HepG2 (cell line): ENCODE measurements around the gene TNPO3. TPM values are rescaled to one million over a fixed set of nuclear protein-coding genes. Genes with fewer than 3 reads are reported as not detected.

ENCODE experiments used
- ATAC-seq: fragments of 200-7000 bp; cut with Tn5 transposase; 3 replicates; pipeline ENCODE4 v1.9.1; 2020; ENCODE audit warnings: mild to moderate bottlenecking, moderate library complexity
- BruUV-seq: library from RNA; stranded (reverse); fragments of 400-500 nt; replicated peaks from 2 replicates; lab custom pipeline; 2021; lab: Mats Ljungman, UMichigan
- CTCF ChIA-PET: fragments of 300-600 bp; formaldehyde crosslinking; extraction: SDS; loops from one replicate; lab custom pipeline; 2021; ENCODE audit warnings: low total read pairs, inconsistent platforms, low intra/inter-chr PET ratio; lab: Yijun Ruan, JAX
- POLR2A ChIA-PET: fragments of 350-600 bp; sonication (Branson Sonifier 250); formaldehyde crosslinking; loops from one replicate; lab custom pipeline; 2020; ENCODE audit warnings: antibody characterized with exemption, inconsistent platforms; lab: Yijun Ruan, JAX
- DNase-seq: peaks from one replicate; pipeline ENCODE4 v3.0.0-alpha.2; 2015; ENCODE audit warnings: low spot score
- FAIRE-seq: peaks from 3 replicates; lab custom pipeline; 2011; peaks lifted over from hg19 to GRCh38; lab: Jason Lieb, UNC
- H2AFZ ChIP-seq: one replicate; pipeline ENCODE4 v1.6.1; 2011; ENCODE audit warnings: low read length, inconsistent platforms
- H3K27ac ChIP-seq: fragments of 300-600 bp; 3 replicates; pipeline ENCODE4 v1.8.0; 2011; ENCODE audit warnings: mixed run types, mild to moderate bottlenecking, mixed read lengths, low read length, inconsistent platforms; ENCODE audit not compliant: insufficient read depth; ENCODE audit errors: extremely low read length
- H3K27me3 ChIP-seq, 2 experiments: fragments of 200-600 bp in 1 of 2; 2 replicates in 1 of 2; 3 replicates in 1 of 2; pipeline versions ENCODE4 v1.6.0 to v1.8.0; 2011; ENCODE audit warnings: low read length in 2 of 2, mild to moderate bottlenecking in 2 of 2, moderate library complexity in 2 of 2, inconsistent platforms in 1 of 2; ENCODE audit not compliant: insufficient read depth in 2 of 2, control insufficient read depth in 1 of 2
- H3K36me3 ChIP-seq, 2 experiments: fragments of 200-600 bp in 1 of 2; replicated peaks in 1 of 2; 2 replicates in 1 of 2; 3 replicates in 1 of 2; pipeline versions ENCODE4 v1.5.1 to v1.8.0; 2011; ENCODE audit warnings: low read length in 2 of 2, inconsistent platforms in 1 of 2; ENCODE audit not compliant: insufficient read depth in 2 of 2, control insufficient read depth in 1 of 2
- H3K4me1 ChIP-seq: 2 replicates; pipeline ENCODE4 v1.5.1; 2012; ENCODE audit warnings: low read length, inconsistent platforms; ENCODE audit not compliant: insufficient read depth
- H3K4me2 ChIP-seq: 2 replicates; pipeline ENCODE4 v1.6.0; 2011; ENCODE audit warnings: low read depth, low read length, inconsistent platforms
- H3K4me3 ChIP-seq, 3 experiments: fragments of 200-600 bp in 1 of 3; sonication (generic), shearing (Covaris generic) in 1 of 3; replicated peaks in 1 of 3; 2 replicates each; pipeline ENCODE4 v1.5.1; 2011 to 2016; ENCODE audit warnings: low read length in 3 of 3, inconsistent platforms in 2 of 3, low read depth in 2 of 3, mild to moderate bottlenecking in 2 of 3, control low read depth in 1 of 3, mixed read lengths in 1 of 3; ENCODE audit not compliant: insufficient read depth in 1 of 3
- H3K79me2 ChIP-seq: one replicate; pipeline ENCODE4 v1.6.1; 2011; ENCODE audit warnings: low read length, inconsistent platforms; ENCODE audit not compliant: insufficient read depth
- H3K9ac ChIP-seq: 2 replicates; pipeline ENCODE4 v1.6.0; 2011; ENCODE audit warnings: mild to moderate bottlenecking, low read depth, low read length, inconsistent platforms; ENCODE audit not compliant: insufficient read depth
- H3K9me3 ChIP-seq: 2 replicates; pipeline ENCODE4 v1.5.1; 2012; ENCODE audit warnings: mild to moderate bottlenecking, low read length
- H4K20me1 ChIP-seq: 2 replicates; pipeline ENCODE4 v1.6.0; 2011; ENCODE audit warnings: inconsistent platforms, mild to moderate bottlenecking, low read length, moderate library complexity; ENCODE audit not compliant: insufficient read depth
- CHD4 ChIP-seq: fragments of 200-600 bp; sonication (generic); IDR thresholded peaks from 2 replicates; pipeline ENCODE4 v1.7.0; 2017; ENCODE audit warnings: mild to moderate bottlenecking, low read length, borderline replicate concordance
- MAFK ChIP-seq, 2 experiments: IDR thresholded peaks in 1 of 2; conservative IDR thresholded peaks in 1 of 2; 2 replicates each; pipeline ENCODE4 v1.6.1; 2011; ENCODE audit warnings: improper control_type of control experiment in 2 of 2, low read length in 2 of 2
- MXI1 ChIP-seq: IDR thresholded peaks from 3 replicates; pipeline ENCODE4 v1.6.1; 2012; ENCODE audit warnings: low read depth, low read length, inconsistent platforms, borderline replicate concordance
- MYNN ChIP-seq: sonication (generic); formaldehyde crosslinking; IDR thresholded peaks from 2 replicates; pipeline ENCODE4 v1.4.0; 2020; ENCODE audit warnings: mild to moderate bottlenecking, low read depth, missing genetic modification reagents
- NFKBIZ ChIP-seq: IDR thresholded peaks from 2 replicates; pipeline ENCODE4 v1.6.1; 2018; ENCODE audit warnings: missing genetic modification reagents, missing compliant biosample characterization
- PTBP1 ChIP-seq: fragments of 200-400 bp; formaldehyde crosslinking; IDR thresholded peaks from 2 replicates; pipeline ENCODE4 v1.6.1; 2018; ENCODE audit warnings: low read length, low read depth; ENCODE audit not compliant: poor library complexity, severe bottlenecking
- ZNF652 ChIP-seq: IDR thresholded peaks from 2 replicates; pipeline ENCODE4 v1.6.1; 2016; ENCODE audit warnings: low read depth, borderline replicate concordance
- WGBS: methylation state at CpG from one replicate; pipeline ENCODE4 v1.1.6; 2017; ENCODE audit warnings: low lambda C conversion rate; 5-methylcytosine and 5-hydroxymethylcytosine counted together
- in situ Hi-C: cut with HindIII; loops from 2 replicates; pipeline ENCODE4 v1.10.0; 2017; ENCODE audit warnings: low pct_unique_long_range_greater_than_20kb; ENCODE audit not compliant: extremely low pct_ligation_motif_present
- intact Hi-C: fragments of 100-400 bp; cut with micrococcal nuclease; formaldehyde crosslinking; loops from one replicate; pipeline ENCODE4 v1.10.0; 2022; ENCODE audit not compliant: unreplicated experiment
- polyA plus RNA-seq, 8 experiments: library from polyadenylated mRNA; depleted of rRNA in 3 of 8; stranded (reverse) in 7 of 8; unstranded in 1 of 8; fragments of >200 nt; fragmentation: Illumina TruSeq in 4 of 8; extraction: Trizol in 4 of 8; gene quantifications; 2 replicates each; pipeline versions ENCODE4 v1.2.1 to v1.2.3, GENCODE V29; 2011 to 2016; ENCODE audit warnings: low read depth in 4 of 8, missing spikeins in 1 of 8, mixed read lengths in 1 of 8; ENCODE audit not compliant: insufficient read depth in 1 of 8
- total RNA-seq, 5 experiments: library from RNA; depleted of rRNA; stranded (reverse); fragments of >200 nt; fragmentation: Illumina TruSeq; extraction: Trizol; gene quantifications; 2 replicates each; pipeline ENCODE4 v1.2.3, GENCODE V29; 2016; ENCODE audit warnings: low read depth in 1 of 5
- TF ChIP-seq, protein P1 (sequence below): sonication (generic); formaldehyde crosslinking; IDR thresholded peaks from 2 replicates; pipeline ENCODE4 v1.4.0; 2020; ENCODE audit warnings: mild to moderate bottlenecking, missing genetic modification reagents

The TNPO3 gene
- total and polyA plus RNA-seq, 2 of the 13 experiments (the other 11 are each of a cell fraction or from before 2014, with no cell fraction given): 23.8 to 44.6 TPM

DNA sequence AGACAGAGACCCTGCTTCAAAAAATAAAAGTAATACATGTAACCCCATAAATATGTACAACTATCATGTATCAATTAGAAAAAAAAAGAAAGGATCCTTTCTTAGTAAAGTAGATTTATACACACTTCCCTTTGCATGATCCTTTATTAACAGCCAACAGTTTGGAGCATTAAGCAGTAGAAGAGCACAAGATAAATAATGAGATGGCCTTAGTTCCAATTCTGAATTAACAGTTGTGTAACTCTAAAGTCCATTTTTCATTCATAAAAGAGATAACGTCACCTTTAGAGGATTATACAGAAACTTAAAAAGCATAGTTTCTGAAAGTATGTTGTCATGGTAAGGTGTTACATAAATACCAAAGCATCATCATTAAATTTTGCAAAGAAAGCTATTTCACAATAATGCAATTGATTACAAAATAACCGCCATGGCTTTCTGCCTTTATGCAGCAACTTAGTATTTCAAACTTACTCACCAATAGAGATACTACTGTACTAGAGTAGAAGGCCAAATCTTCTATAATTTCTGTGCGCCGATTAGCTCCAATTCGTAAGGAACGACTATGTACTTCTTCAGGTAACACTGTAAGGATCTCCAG is 40.3 kb downstream of the TNPO3 start (continued):
- TF ChIP-seq, protein P1, sequence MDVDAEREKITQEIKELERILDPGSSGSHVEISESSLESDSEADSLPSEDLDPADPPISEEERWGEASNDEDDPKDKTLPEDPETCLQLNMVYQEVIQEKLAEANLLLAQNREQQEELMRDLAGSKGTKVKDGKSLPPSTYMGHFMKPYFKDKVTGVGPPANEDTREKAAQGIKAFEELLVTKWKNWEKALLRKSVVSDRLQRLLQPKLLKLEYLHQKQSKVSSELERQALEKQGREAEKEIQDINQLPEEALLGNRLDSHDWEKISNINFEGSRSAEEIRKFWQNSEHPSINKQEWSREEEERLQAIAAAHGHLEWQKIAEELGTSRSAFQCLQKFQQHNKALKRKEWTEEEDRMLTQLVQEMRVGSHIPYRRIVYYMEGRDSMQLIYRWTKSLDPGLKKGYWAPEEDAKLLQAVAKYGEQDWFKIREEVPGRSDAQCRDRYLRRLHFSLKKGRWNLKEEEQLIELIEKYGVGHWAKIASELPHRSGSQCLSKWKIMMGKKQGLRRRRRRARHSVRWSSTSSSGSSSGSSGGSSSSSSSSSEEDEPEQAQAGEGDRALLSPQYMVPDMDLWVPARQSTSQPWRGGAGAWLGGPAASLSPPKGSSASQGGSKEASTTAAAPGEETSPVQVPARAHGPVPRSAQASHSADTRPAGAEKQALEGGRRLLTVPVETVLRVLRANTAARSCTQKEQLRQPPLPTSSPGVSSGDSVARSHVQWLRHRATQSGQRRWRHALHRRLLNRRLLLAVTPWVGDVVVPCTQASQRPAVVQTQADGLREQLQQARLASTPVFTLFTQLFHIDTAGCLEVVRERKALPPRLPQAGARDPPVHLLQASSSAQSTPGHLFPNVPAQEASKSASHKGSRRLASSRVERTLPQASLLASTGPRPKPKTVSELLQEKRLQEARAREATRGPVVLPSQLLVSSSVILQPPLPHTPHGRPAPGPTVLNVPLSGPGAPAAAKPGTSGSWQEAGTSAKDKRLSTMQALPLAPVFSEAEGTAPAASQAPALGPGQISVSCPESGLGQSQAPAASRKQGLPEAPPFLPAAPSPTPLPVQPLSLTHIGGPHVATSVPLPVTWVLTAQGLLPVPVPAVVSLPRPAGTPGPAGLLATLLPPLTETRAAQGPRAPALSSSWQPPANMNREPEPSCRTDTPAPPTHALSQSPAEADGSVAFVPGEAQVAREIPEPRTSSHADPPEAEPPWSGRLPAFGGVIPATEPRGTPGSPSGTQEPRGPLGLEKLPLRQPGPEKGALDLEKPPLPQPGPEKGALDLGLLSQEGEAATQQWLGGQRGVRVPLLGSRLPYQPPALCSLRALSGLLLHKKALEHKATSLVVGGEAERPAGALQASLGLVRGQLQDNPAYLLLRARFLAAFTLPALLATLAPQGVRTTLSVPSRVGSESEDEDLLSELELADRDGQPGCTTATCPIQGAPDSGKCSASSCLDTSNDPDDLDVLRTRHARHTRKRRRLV: no peak
- TF ChIP-seq MYNN: no peak
- no peak for TF ChIP-seq MAFK (conservative IDR thresholded peaks at IDR 0.05 in 1 of 2, IDR thresholded peaks at IDR 0.05 in 1 of 2; ENCODE audit: low read length in 2 of 2)
- TF ChIP-seq PTBP1: no peak
- no peak for TF ChIP-seq MXI1
- TF ChIP-seq ZNF652 (CRISPR knock-in tag): no peak
- TF ChIP-seq, all 625 proteins: peak for 2

DNA sequence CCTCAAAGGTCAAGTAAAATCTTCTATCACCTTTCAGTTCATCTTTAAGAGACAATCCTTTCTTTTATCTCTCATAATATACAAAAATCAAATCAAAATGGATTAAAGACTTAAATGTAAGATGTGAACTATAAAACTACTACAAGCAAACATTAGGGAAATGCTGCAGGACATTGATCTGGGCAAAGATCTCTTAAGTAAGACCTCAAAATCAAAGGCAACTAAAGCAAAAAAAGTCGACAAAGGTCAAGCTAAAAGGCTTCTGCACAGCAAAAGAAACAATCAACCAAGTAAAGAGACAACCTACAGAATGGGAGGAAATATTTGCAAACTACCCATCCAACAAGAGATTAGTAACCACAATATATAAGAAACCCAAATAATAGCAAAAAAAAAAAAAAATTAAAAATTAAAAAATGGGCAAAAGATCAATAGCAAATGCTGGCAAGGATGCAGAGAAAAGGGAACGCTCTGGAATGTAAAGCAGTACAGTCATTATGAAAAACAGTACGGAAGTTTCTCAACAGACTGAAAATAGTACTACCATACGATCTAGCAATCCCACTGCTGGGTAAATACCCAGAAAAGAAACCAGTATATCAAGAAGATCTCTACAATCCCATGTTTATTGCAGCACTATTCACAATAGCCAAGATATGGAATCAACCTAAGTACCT is 41.7 kb downstream of the TNPO3 start:
- Histone ChIP-seq H3K4me2 (no peak overlapping the region), H3K36me3 (peaks cover 6 to 67% of the 10 kb centered on the region in 2 experiments), H3K9ac (no peak overlapping the region), H2AFZ (no peak overlapping the region), H3K79me2 (peaks cover 7% of the 10 kb centered on the region), H3K9me3 (no peaks in the 10 kb centered on the region), H3K27ac (no peak overlapping the region), H3K4me1 (peaks cover 9% of the 10 kb centered on the region), H3K4me3 (no peak overlapping the region), H3K27me3 (no peaks in the 10 kb centered on the region), H4K20me1 (no peaks in the 10 kb centered on the region)
- ChIA-PET CTCF (no interaction called here), POLR2A (no interaction called here)
- 89% methylated on average over 4 of the region's 4 CpGs for WGBS
- DNase-seq (no peak), FAIRE-seq (no peak), ATAC-seq (no peak)
- no peak for TF ChIP-seq NFKBIZ (CRISPR knock-in tag)
- TF ChIP-seq CHD4: no peak
- in situ Hi-C loops: no loop called here
- intact Hi-C loops: no loop called here
- BruUV-seq: no TSS peak
